Neural progenitor cell (in vitro differentiated cells): ENCODE data around the gene ZFPM1. TPM values are rescaled to one million over a fixed set of nuclear protein-coding genes. Genes with fewer than 3 reads are reported as not detected.

Experiments used
- DNase-seq: peaks from one replicate; pipeline ENCODE4 v3.0.0-alpha.2; 2016; ENCODE audit warnings: low spot score
- H2AFZ ChIP-seq: fragments of 200-600 bp; sonication (generic); replicated peaks from 2 replicates; pipeline ENCODE4 v1.6.1; 2016; ENCODE audit warnings: antibody characterized with exemption
- H3F3A ChIP-seq: fragments of 200-600 bp; sonication (generic); 2 replicates; pipeline ENCODE4 v1.6.1; 2016; ENCODE audit warnings: antibody characterized with exemption, low read depth
- H3K27ac ChIP-seq: fragments of 200-600 bp; sonication (generic); 2 replicates; pipeline ENCODE4 v1.5.1; 2016; ENCODE audit warnings: mild to moderate bottlenecking
- H3K27me3 ChIP-seq: fragments of 200-600 bp; sonication (generic); 2 replicates; pipeline ENCODE4 v1.6.1; 2016; ENCODE audit warnings: mild to moderate bottlenecking, moderate library complexity
- H3K36me3 ChIP-seq: fragments of 200-600 bp; sonication (generic); 2 replicates; pipeline ENCODE4 v1.5.1; 2016
- H3K4me1 ChIP-seq: fragments of 200-600 bp; sonication (generic); 2 replicates; pipeline ENCODE4 v1.6.1; 2016; ENCODE audit warnings: mixed run types
- H3K4me2 ChIP-seq: fragments of 200-600 bp; sonication (generic); 2 replicates; pipeline ENCODE4 v1.6.1; 2016
- H3K4me3 ChIP-seq: fragments of 200-600 bp; sonication (generic); 2 replicates; pipeline ENCODE4 v1.5.1; 2016
- H3K79me2 ChIP-seq: fragments of 200-600 bp; sonication (generic); 2 replicates; pipeline ENCODE4 v1.6.1; 2016; ENCODE audit warnings: low read depth
- H3K9ac ChIP-seq: fragments of 200-600 bp; sonication (generic); 2 replicates; pipeline ENCODE4 v1.6.1; 2016
- H3K9me3 ChIP-seq: fragments of 200-600 bp; sonication (generic); 2 replicates; pipeline ENCODE4 v1.5.1; 2016; ENCODE audit warnings: low read depth
- H4K20me1 ChIP-seq: fragments of 200-600 bp; sonication (generic); 2 replicates; pipeline ENCODE4 v1.6.1; 2016; ENCODE audit warnings: low read depth
- H3K27ac Mint-ChIP-seq: 3 replicates; pipeline ENCODE4 v1.8.0; 2021; ENCODE audit warnings: mixed read lengths
- H3K27me3 Mint-ChIP-seq: 2 replicates; pipeline ENCODE4 v1.8.0; 2022; ENCODE audit warnings: low read depth, mild to moderate bottlenecking, inconsistent platforms, moderate library complexity, mixed read lengths; ENCODE audit not compliant: insufficient read depth
- H3K36me3 Mint-ChIP-seq: 3 replicates; pipeline ENCODE4 v1.8.0; 2021; ENCODE audit warnings: mixed read lengths
- H3K4me1 Mint-ChIP-seq: 3 replicates; pipeline ENCODE4 v1.8.0; 2021; ENCODE audit warnings: mixed read lengths
- H3K4me3 Mint-ChIP-seq: 3 replicates; pipeline ENCODE4 v1.8.0; 2021; ENCODE audit warnings: mild to moderate bottlenecking, moderate library complexity, mixed read lengths
- H3K9me3 Mint-ChIP-seq: 3 replicates; pipeline ENCODE4 v1.8.0; 2020; ENCODE audit warnings: mixed read lengths
- EZH2 ChIP-seq: fragments of 200-600 bp; sonication (generic); IDR thresholded peaks from 2 replicates; pipeline ENCODE4 v1.6.1; 2017; ENCODE audit warnings: antibody characterized with exemption, mild to moderate bottlenecking, moderate library complexity
- EZH2phosphoT487 ChIP-seq: fragments of 200-600 bp; sonication (generic); IDR thresholded peaks from 2 replicates; pipeline ENCODE4 v1.6.1; 2017; ENCODE audit warnings: antibody characterized with exemption
- total RNA-seq: library from RNA; depleted of rRNA; stranded (reverse); fragments of >200 nt; gene quantifications from 2 replicates; pipeline ENCODE4 v1.2.3, GENCODE V29; 2015; ENCODE audit warnings: low replicate concordance
- TF ChIP-seq, protein P1 (sequence below): fragments of 200-600 bp; sonication (generic); IDR thresholded peaks from 2 replicates; pipeline ENCODE4 v1.5.1; 2017; ENCODE audit warnings: antibody characterized with exemption, mild to moderate bottlenecking

The ZFPM1 gene
- total RNA-seq, 1 donor from 2014 or later = 0.36 TPM

DNA sequence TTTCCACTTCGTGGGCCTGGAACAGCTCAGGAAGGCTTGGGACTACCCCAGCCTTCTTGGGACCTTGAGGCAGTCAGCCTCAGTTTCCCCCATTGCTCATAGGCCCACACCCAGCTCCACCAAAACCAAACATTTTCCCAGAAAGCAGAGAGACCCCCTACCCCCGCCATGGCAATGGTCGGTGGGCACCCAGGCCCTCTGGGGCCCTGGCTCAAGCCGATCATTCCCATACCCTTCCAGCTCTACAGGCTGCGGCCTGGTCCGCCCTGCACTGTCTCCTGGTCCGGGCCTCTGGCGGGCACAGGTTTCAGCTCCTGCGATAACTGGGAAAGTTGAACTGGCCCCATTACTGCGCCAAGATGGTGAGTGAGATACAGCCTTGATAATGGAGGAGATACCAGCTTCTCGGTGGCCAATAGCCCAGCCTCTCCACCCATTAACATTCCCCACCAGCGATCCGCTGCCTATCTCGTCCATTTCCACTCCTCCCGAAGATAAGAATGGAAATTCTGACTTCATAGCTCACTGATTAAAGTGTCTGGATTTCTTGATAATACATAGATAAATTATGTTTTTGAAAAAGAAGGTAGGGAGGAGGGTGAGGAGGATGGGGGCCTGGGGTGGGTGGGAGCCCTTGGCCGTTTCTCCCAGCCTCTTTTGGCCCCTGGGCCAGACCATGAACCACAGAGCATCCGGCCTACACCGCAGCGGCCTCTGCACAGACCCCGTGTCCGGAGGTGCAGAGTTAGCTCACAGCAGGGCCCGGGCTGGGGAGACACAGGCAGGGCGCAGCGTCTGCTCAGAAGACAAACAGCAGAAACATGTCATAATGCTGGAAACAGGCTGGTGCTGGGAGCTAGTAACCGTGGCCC, 11.6 kb downstream of the ZFPM1 start:
- H3K36me3 Mint-ChIP-seq = no peaks in the 10 kb centered on the region
- Histone ChIP-seq H3K27me3 (no peaks in the 10 kb centered on the region), H2AFZ (no peak overlapping the region), H3K27ac (no peak overlapping the region), H3K9ac (no peak overlapping the region), H3K9me3 (no peaks in the 10 kb centered on the region), H3K4me3 (no peak overlapping the region), H3K36me3 (no peaks in the 10 kb centered on the region), H3K79me2 (no peaks in the 10 kb centered on the region), H4K20me1 (peaks cover 33% of the 10 kb centered on the region), H3K4me2 (no peak overlapping the region), H3K4me1 (peaks cover 22% of the 10 kb centered on the region), H3F3A (peaks cover 5% of the 10 kb centered on the region)
- no peak overlapping the region for H3K4me3 Mint-ChIP-seq
- peaks cover 3% of the 10 kb centered on the region for H3K27me3 Mint-ChIP-seq
- TF ChIP-seq, protein P1, sequence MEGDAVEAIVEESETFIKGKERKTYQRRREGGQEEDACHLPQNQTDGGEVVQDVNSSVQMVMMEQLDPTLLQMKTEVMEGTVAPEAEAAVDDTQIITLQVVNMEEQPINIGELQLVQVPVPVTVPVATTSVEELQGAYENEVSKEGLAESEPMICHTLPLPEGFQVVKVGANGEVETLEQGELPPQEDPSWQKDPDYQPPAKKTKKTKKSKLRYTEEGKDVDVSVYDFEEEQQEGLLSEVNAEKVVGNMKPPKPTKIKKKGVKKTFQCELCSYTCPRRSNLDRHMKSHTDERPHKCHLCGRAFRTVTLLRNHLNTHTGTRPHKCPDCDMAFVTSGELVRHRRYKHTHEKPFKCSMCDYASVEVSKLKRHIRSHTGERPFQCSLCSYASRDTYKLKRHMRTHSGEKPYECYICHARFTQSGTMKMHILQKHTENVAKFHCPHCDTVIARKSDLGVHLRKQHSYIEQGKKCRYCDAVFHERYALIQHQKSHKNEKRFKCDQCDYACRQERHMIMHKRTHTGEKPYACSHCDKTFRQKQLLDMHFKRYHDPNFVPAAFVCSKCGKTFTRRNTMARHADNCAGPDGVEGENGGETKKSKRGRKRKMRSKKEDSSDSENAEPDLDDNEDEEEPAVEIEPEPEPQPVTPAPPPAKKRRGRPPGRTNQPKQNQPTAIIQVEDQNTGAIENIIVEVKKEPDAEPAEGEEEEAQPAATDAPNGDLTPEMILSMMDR = no peak
- TF ChIP-seq EZH2 (no peak), EZH2phosphoT487 (no peak)
- peaks cover 19% of the 10 kb centered on the region for H3K4me1 Mint-ChIP-seq
- no peaks in the 10 kb centered on the region for H3K9me3 Mint-ChIP-seq
- DNase-seq = no peak
- no peak overlapping the region for H3K27ac Mint-ChIP-seq

DNA sequence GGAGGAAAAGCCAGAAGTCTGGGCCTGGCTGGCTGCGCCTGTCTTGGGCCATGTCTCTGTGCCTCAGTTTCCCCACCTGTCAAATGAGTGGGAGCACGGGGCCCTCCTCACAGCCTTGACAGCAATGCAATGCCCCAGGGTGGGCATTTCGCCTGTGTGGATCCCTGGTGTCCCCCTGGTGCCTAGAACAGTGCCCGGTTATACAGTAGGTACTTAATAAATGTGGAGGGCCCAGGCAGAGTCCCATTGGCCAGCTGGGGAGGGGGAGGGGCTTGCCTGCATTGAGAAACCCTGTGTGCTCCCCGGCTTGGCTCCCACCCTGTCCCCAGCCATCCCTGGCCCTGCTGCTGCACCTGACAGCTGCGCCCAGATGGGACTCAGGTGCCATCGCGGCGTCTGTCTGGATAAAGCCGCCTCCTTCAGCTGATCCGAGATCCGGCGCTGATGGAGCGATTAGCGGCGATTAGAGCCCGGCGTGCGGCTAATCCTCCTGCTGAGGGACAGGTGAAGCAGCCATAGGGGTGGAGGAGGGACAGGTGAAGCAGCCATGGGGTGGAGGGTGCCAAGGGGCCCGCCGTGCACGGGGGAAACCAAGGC, 12.4 kb downstream of the ZFPM1 start:
- TF ChIP-seq, protein P1 = no peak
- no peak for TF ChIP-seq EZH2
- no peak for TF ChIP-seq EZH2phosphoT487
- no peaks in the 10 kb centered on the region for H3K36me3 ChIP-seq
- H3K36me3 Mint-ChIP-seq = no peaks in the 10 kb centered on the region
- H3K9me3 Mint-ChIP-seq = no peaks in the 10 kb centered on the region
- H3K27ac ChIP-seq = no peak overlapping the region
- peaks cover 5% of the 10 kb centered on the region for H3F3A ChIP-seq
- no peak overlapping the region for H3K4me3 Mint-ChIP-seq
- H3K4me3 ChIP-seq = no peak overlapping the region
- H3K4me1 ChIP-seq = peaks cover 22% of the 10 kb centered on the region
- H2AFZ ChIP-seq = no peak overlapping the region
- H4K20me1 ChIP-seq = peaks cover 35% of the 10 kb centered on the region
- H3K9ac ChIP-seq = no peak overlapping the region
- no peaks in the 10 kb centered on the region for H3K27me3 ChIP-seq
- no peaks in the 10 kb centered on the region for H3K9me3 ChIP-seq
- H3K27me3 Mint-ChIP-seq = peaks cover 3% of the 10 kb centered on the region
- DNase-seq = no peak
- no peaks in the 10 kb centered on the region for H3K79me2 ChIP-seq
- peaks cover 19% of the 10 kb centered on the region for H3K4me1 Mint-ChIP-seq
- H3K4me2 ChIP-seq = no peak overlapping the region
- no peak overlapping the region for H3K27ac Mint-ChIP-seq

DNA sequence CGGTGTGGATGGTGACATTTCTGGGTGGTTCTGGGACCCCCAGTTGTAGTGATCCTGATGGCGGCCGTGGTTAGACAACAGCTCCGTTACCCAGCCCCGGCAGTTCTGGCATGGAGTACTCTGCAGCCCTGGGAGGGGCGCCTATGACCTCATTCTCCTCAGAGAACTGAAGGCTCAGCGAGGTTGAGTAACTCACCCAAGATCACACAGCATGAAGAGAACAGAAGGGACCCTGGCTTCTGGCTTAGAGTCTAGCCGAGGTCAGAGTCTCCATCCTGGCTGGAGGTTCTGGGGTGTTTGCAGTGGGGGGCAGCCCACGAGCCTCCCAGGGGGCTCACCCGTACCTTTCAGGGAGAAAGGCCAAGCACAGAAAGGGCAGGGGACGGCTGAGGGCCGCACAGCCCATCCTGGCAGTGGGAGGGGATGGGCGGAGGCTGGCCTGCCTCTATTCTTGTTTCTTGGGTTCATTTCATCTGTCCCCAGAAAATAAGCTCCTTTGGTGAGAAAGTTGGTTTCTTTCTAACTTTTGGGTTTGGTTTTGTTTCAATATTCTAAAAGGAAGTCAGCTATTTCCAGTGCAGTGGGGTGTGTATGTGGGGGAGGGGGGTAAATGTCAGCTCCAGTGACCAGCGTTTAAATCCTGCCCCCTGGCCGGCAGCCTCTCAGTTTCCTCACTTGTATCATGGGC, 13.2 kb downstream of the ZFPM1 start:
- H3K27ac Mint-ChIP-seq = no peak overlapping the region
- no peaks in the 10 kb centered on the region for H3K79me2 ChIP-seq
- no peaks in the 10 kb centered on the region for H3K27me3 ChIP-seq
- H3K9me3 ChIP-seq = no peaks in the 10 kb centered on the region
- no peaks in the 10 kb centered on the region for H3K9me3 Mint-ChIP-seq
- H3K27me3 Mint-ChIP-seq = peaks cover 3% of the 10 kb centered on the region
- H4K20me1 ChIP-seq = peaks cover 35% of the 10 kb centered on the region
- peaks cover 18% of the 10 kb centered on the region for H3K4me1 Mint-ChIP-seq
- no peak overlapping the region for H3K9ac ChIP-seq
- no peak for DNase-seq
- no peak overlapping the region for H3K4me2 ChIP-seq
- H3F3A ChIP-seq = peaks cover 3% of the 10 kb centered on the region
- H2AFZ ChIP-seq = no peak overlapping the region
- H3K36me3 Mint-ChIP-seq = no peaks in the 10 kb centered on the region
- no peak overlapping the region for H3K27ac ChIP-seq
- H3K4me3 ChIP-seq = no peak overlapping the region
- TF ChIP-seq EZH2 (no peak), EZH2phosphoT487 (no peak)
- TF ChIP-seq, protein P1 = no peak
- no peak overlapping the region for H3K4me3 Mint-ChIP-seq
- peaks cover 19% of the 10 kb centered on the region for H3K4me1 ChIP-seq
- no peaks in the 10 kb centered on the region for H3K36me3 ChIP-seq
